ENCODE results near the gene PRDM16. TPM values are rescaled to one million over a fixed set of nuclear protein-coding genes. Genes with fewer than 3 reads are reported as not detected.

PRDM16 gene
- total RNA-seq, 1 experiment from 2014 or later, result 5.3 TPM

GRCh38 chr1:3251807-3252428, 182.9 kb downstream of the PRDM16 start:
- H3K4me3 ChIP-seq (ENCODE audit: low read depth, low read length), result no peak overlapping the region
- no peaks in the 10 kb centered on the region for H3K9me3 Mint-ChIP-seq (ENCODE audit: unreplicated experiment)
- ChIA-PET POLR2A (no interaction called here), CTCF (no interaction called here)
- TF ChIP-seq CTCF (IDR thresholded peaks at IDR 0.05; ENCODE audit: insufficient read depth in 1 of 2, low read depth in 1 of 2, low read length in 1 of 2, severe bottlenecking in 1 of 2, unreplicated experiment in 1 of 2), result no peak
- no peaks in the 10 kb centered on the region for H3K27me3 ChIP-seq (replicated peaks; ENCODE audit: control insufficient read depth, insufficient read depth, low read length)
- H3K36me3 ChIP-seq (ENCODE audit: control insufficient read depth, insufficient read depth, low read length), result no peaks in the 10 kb centered on the region
- BruUV-seq (replicated peaks), result no TSS peak
- H3K4me3 Mint-ChIP-seq (ENCODE audit: unreplicated experiment), result no peak overlapping the region
- H3K27me3 Mint-ChIP-seq (ENCODE audit: insufficient read depth, unreplicated experiment), result no peaks in the 10 kb centered on the region
- peaks cover 6% of the 10 kb centered on the region for H3K4me1 Mint-ChIP-seq (ENCODE audit: low read depth, unreplicated experiment)
- no peak overlapping the region for H3K27ac Mint-ChIP-seq (ENCODE audit: unreplicated experiment)
- H3K4me1 ChIP-seq, result peaks cover 25% of the 10 kb centered on the region
- H3K9me3 ChIP-seq, result no peaks in the 10 kb centered on the region
- intact Hi-C loops (cut with micrococcal nuclease; ENCODE audit: unreplicated experiment), result no loop called here
- H3K36me3 Mint-ChIP-seq (ENCODE audit: insufficient read depth, unreplicated experiment), result no peaks in the 10 kb centered on the region
- DNase-seq, result no peak

GRCh38 chr1:3255680-3256079, 186.7 kb downstream of the PRDM16 start:
- Histone ChIP-seq H3K4me3 (ENCODE audit: low read depth, low read length) (no peak overlapping the region), H3K4me1 (peaks cover 16% of the 10 kb centered on the region), H3K27me3 (replicated peaks; ENCODE audit: control insufficient read depth, insufficient read depth, low read length) (no peaks in the 10 kb centered on the region), H3K9me3 (no peaks in the 10 kb centered on the region), H3K36me3 (ENCODE audit: control insufficient read depth, insufficient read depth, low read length) (no peaks in the 10 kb centered on the region)
- TF ChIP-seq CTCF (IDR thresholded peaks at IDR 0.05; ENCODE audit: insufficient read depth in 1 of 2, low read depth in 1 of 2, low read length in 1 of 2, severe bottlenecking in 1 of 2, unreplicated experiment in 1 of 2), result no peak
- Mint-ChIP-seq H3K4me3 (ENCODE audit: unreplicated experiment) (no peak overlapping the region), H3K27me3 (ENCODE audit: insufficient read depth, unreplicated experiment) (no peaks in the 10 kb centered on the region), H3K4me1 (ENCODE audit: low read depth, unreplicated experiment) (peaks cover 2% of the 10 kb centered on the region), H3K9me3 (ENCODE audit: unreplicated experiment) (peaks cover 8% of the 10 kb centered on the region), H3K36me3 (ENCODE audit: insufficient read depth, unreplicated experiment) (no peaks in the 10 kb centered on the region), H3K27ac (ENCODE audit: unreplicated experiment) (no peak overlapping the region)
- POLR2A ChIA-PET, result no interaction called here
- no TSS peak for BruUV-seq (replicated peaks)
- CTCF ChIA-PET, result no interaction called here
- DNase-seq, result no peak
- intact Hi-C loops (cut with micrococcal nuclease; ENCODE audit: unreplicated experiment), result no loop called here

- no peaks in the 10 kb centered on the region for H3K36me3 ChIP-seq (ENCODE audit: control insufficient read depth, insufficient read depth, low read length)
- TF ChIP-seq CTCF (IDR thresholded peaks at IDR 0.05; ENCODE audit: insufficient read depth in 1 of 2, low read depth in 1 of 2, low read length in 1 of 2, severe bottlenecking in 1 of 2, unreplicated experiment in 1 of 2), result no peak
- ChIA-PET POLR2A (no interaction called here), CTCF (no interaction called here)
- Mint-ChIP-seq H3K27me3 (ENCODE audit: insufficient read depth, unreplicated experiment) (no peaks in the 10 kb centered on the region), H3K9me3 (ENCODE audit: unreplicated experiment) (peaks cover 11% of the 10 kb centered on the region), H3K36me3 (ENCODE audit: insufficient read depth, unreplicated experiment) (no peaks in the 10 kb centered on the region), H3K4me1 (ENCODE audit: low read depth, unreplicated experiment) (no peaks in the 10 kb centered on the region), H3K27ac (ENCODE audit: unreplicated experiment) (no peak overlapping the region), H3K4me3 (ENCODE audit: unreplicated experiment) (no peak overlapping the region)
- no peaks in the 10 kb centered on the region for H3K4me1 ChIP-seq
- no peaks in the 10 kb centered on the region for H3K27me3 ChIP-seq (replicated peaks; ENCODE audit: control insufficient read depth, insufficient read depth, low read length)
- no peak for DNase-seq
- no peak overlapping the region for H3K4me3 ChIP-seq (ENCODE audit: low read depth, low read length)
- BruUV-seq (replicated peaks), result no TSS peak
- intact Hi-C loops (cut with micrococcal nuclease; ENCODE audit: unreplicated experiment), result no loop called here
- H3K9me3 ChIP-seq, result no peaks in the 10 kb centered on the region
These were observed 188.8 kb downstream of the PRDM16 start for GRCh38 chr1:3257788-3258187.
